Measurements from ENCODE around the gene ACAP2.

DNA sequence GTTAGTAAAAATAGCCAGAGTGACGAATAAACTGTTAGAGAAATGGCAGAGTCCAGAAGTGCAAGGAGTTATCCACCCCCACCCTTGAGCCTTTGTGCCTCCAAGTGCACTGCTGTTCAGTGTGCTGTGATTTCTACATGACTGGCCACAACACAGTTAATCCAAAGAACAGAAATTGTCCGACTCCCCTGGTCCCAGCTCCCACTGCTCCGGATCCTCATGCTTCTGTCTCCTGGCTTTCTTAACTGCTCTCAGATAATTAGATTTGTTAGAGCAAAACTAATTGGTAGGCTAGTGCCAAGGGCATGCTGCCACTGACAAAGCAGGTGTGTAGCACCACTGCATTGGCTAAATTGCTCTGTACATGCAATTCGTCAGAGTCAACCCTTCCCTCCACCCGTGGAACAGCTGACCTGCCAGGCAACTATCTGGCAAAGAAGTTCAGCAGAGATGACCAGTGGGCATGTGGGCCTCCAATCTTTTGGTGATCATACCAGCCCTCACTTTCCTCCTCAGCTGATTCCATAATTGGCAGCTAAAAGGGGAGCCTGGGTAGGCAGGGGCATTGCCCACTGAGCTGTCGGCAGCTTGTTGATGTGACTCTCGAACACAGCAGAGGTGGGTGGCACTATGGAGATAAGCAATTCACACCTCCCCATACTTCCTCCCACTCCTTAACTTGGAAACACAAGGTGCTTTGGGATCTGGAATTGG, 18.9 kb upstream of the ACAP2 start:
- TF ChIP-seq CTCF (conservative IDR thresholded peaks at IDR 0.05 in 1 of 2, IDR thresholded peaks at IDR 0.05 in 1 of 2; ENCODE audit: low read depth in 1 of 2, low read length in 2 of 2) (no peak), EZH2 (IDR thresholded peaks at IDR 0.05; ENCODE audit: low read length, missing control alignments) (no peak)

Data from fibroblast of lung (primary cell).